Measurements from ENCODE around the gene ORAI1.
A peak's percentile ranks its signal among the peaks of the same experiment; 100 is the strongest.

ORAI1 gene

GRCh38 chr12:121578230-121579189, 47.8 kb upstream of the ORAI1 start:
- Histone ChIP-seq H3K4me3 (replicated peaks; ENCODE audit: insufficient read depth, low read length) (peak overlapping the region; percentile 68), H3K27me3 (ENCODE audit: insufficient read depth, poor library complexity, severe bottlenecking) (no peaks in the 10 kb centered on the region), H3K27ac (replicated peaks) (peak overlapping the region; percentile 88)
- no peak for DNase-seq (ENCODE audit: low read depth in 1 of 2, low spot score in 1 of 2)
- TF ChIP-seq SPI1 (IDR thresholded peaks at IDR 0.05; ENCODE audit: borderline replicate concordance, low read depth) (no peak), POLR2AphosphoS5 (IDR thresholded peaks at IDR 0.05; ENCODE audit: low read depth) (no peak), GABPA (IDR thresholded peaks at IDR 0.05; ENCODE audit: low read depth) (no peak), REST (IDR thresholded peaks at IDR 0.05; ENCODE audit: insufficient replicate concordance, low read depth) (no peak), CTCF (IDR thresholded peaks at IDR 0.05; ENCODE audit: insufficient read depth, low read length) (no peak)

- peak overlapping the region; percentile 68 for H3K4me3 ChIP-seq (replicated peaks; ENCODE audit: insufficient read depth, low read length)
- TF ChIP-seq GABPA (IDR thresholded peaks at IDR 0.05; ENCODE audit: low read depth) (no peak), CTCF (IDR thresholded peaks at IDR 0.05; ENCODE audit: insufficient read depth, low read length) (no peak), REST (IDR thresholded peaks at IDR 0.05; ENCODE audit: insufficient replicate concordance, low read depth) (no peak), POLR2AphosphoS5 (IDR thresholded peaks at IDR 0.05; ENCODE audit: low read depth) (no peak), SPI1 (IDR thresholded peaks at IDR 0.05; ENCODE audit: borderline replicate concordance, low read depth) (no peak)
- H3K27ac ChIP-seq (replicated peaks) = peak overlapping the region; percentile 88
- DNase-seq (ENCODE audit: low read depth in 1 of 2, low spot score in 1 of 2) = peak in 1 of 2 experiments; percentile 30
- H3K27me3 ChIP-seq (ENCODE audit: insufficient read depth, poor library complexity, severe bottlenecking) = no peaks in the 10 kb centered on the region
Measured at GRCh38 chr12:121579190-121579791, 47.0 kb upstream of the ORAI1 start.

- no peaks in the 10 kb centered on the region for H3K27me3 ChIP-seq (ENCODE audit: insufficient read depth, poor library complexity, severe bottlenecking)
- peak overlapping the region; percentile 68 for H3K4me3 ChIP-seq (replicated peaks; ENCODE audit: insufficient read depth, low read length)
- H3K27ac ChIP-seq (replicated peaks) = peak overlapping the region; percentile 88
- DNase-seq (ENCODE audit: low read depth in 1 of 2, low spot score in 1 of 2) = peak; percentile 67 to 78
- no peak for TF ChIP-seq POLR2AphosphoS5 (IDR thresholded peaks at IDR 0.05; ENCODE audit: low read depth)
- TF ChIP-seq CTCF (IDR thresholded peaks at IDR 0.05; ENCODE audit: insufficient read depth, low read length) = no peak
- no peak for TF ChIP-seq GABPA (IDR thresholded peaks at IDR 0.05; ENCODE audit: low read depth)
- no peak for TF ChIP-seq SPI1 (IDR thresholded peaks at IDR 0.05; ENCODE audit: borderline replicate concordance, low read depth)
- TF ChIP-seq REST (IDR thresholded peaks at IDR 0.05; ENCODE audit: insufficient replicate concordance, low read depth) = no peak
Measured at GRCh38 chr12:121579981-121580868, 46.1 kb upstream of the ORAI1 start.
